ENCODE data around the gene PRRT3.

PRRT3 gene

DNA sequence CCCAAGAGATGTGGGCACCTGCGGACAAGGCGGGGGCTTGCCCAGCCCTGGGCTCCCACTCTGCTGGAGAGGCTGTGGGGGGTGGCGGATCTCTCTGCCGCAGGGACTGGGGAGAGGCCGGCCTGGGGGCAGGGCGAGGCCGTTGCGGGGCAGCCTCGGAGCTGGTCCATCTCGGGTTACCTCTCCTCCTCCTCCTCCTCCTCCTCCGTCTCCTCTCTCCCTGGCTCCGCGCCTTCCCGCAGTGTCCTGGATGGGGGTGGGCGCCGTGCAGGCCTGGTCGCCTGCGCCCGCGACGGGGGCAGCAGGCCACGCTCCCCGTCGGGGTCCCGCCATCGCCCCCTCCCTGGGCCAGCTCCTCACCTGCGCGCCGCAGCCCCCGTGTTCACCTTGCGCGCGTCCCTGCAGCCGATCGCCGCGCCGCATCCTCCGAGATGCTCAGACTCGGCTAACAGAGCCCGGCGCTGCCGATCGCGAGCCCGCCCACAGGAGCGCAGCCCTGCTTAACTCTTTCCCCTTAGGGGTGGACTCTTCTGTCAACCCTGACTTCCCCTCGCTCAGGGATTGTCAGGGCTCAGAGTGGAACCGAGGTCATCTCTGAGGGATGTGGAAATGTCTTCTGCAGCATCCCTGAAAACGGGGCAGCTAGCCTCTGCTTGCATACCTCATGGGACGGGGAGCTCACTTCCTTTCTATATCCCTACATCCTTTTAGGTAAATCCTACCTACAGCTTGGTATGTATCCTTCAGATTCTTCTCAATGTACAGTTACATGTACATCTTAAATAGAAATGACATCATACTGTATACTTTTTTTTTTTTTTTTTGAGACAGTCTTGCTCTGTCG is at the start of gene PRRT3:
Gene PRRT3 (minus strand): TSS at position 447 of the 844 bp plus-strand sequence. CDS start 2,293 bp downstream, outside the sequence.
- DNase-seq, result no peak

DNA sequence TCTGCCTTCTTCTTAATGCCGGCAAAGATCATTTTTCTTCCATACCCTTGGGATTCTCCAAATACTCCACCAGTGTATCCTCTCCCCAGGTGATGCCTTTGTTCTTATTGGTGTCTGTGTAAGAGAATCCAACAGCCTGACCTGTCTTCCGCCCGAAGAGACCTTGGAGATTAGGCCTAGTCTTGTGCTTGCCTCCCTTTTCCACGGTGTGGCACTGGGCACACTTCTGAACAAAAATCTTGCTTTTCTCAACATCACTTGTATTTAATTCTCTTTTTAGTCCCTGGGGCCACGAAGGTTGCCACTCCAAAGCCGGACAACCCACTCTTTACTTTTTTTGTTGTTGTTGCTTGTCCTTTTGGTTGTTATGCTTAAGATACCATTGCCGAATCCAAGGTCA is 48.5 kb upstream of the PRRT3 start:
- DNase-seq, result no peak

DNA sequence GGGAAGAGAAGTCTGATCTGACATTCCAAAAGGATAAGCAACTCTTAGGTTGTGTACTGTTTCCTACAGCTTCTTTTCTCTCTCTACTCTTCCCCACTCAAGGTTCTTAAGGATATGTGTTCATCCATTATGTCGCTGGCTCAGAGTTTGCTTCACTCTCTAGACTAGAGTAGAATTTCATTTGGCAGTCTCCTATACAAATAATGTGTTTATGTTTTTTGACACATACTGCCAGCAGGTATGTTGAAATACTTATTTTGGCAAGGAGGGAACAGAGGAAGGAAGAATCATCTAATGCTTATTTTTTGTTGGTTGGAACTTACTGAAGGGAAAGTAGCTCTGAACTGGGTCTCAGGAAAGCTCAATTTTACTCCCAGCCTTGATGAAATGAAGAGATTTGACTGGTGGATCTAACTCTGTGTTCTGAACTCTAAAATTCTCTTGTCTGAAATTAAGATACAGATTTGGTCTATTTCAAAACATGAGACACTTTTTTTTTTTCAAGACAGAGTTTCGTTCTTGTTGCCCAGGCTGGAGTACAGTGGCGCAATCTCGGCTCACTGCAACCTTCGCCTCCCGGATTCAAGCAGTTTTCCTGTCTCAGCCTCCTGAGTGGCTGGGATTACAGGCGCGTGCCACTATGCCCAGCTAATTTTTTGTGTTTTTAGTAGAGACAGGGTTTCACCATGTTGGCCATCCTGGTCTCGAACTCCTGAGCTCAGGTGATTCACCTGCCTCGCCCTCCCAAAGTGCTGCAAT is 42.1 kb upstream of the PRRT3 start:
- DNase-seq, result no peak

DNA sequence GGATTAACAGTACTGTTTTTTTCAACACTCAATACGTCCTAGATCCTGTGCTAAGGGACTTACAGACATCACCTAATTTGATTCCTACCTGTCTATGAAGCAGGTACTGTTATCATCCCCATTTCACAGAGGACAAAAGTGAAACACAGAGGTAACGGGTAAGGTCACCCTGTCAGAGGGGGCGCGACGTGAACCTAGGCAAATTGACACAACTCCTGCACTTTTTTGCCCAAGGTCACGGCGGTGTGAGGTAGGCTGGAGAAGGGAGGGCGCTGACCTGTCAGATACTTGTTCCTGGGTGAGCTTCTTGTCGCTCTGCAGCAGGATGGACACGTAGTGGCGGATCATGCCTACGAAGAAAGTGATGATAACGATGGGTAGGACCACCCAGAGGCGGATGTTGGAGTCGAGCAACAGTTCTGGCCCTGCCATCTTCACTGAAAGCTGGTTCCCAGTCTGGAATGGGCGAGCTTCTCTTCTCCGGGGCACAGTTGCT is 34.1 kb upstream of the PRRT3 start:
- DNase-seq, result no peak

DNA sequence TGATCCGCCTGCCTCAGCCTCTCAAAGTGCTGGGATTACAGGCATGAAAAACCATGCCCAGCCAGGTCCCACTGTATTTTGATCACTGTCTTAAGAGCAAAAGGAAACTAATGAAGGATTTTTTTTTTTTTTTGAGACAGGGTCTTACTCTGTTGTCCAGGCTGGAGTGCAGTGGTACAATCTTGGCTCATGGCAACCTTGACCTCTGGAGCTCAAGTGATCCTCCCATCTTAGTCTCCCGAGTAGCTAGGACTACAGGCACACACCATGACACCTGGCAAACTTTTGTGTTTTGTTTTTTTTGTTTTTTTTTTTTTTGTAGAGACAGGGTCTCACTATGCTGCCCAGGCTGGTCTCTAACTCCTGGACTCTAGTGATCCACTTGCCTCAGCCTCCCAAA is 28.0 kb upstream of the PRRT3 start:
- DNase-seq, result no peak

DNA sequence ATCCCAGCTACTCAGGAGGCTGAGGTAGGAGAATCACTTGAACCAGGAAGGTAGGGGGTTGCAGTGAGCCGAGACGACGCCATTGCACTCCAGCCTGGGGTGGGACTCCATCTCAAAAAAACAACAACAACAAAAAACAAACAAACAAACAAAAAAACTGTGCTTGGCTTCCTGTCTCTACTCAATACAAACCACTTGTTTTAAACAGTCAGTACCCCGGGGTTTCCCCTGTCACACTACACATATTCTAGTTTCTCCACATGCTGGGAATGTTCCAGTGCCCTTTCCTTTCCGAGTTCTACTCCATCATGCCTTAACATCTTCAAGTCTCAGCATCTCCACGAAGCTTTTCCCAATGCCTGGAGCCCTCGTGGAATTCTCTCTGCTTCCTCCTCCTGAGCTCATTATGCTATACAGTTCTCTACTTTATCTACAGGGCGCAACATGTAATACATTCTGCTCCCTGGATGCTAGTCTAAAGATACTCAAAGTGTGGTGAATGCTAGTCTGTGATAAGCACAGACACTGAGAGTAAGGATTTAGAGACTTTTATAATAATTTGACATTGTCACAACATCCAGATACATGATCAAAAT is 26.6 kb upstream of the PRRT3 start:
- peak; percentile 89 for DNase-seq

DNA sequence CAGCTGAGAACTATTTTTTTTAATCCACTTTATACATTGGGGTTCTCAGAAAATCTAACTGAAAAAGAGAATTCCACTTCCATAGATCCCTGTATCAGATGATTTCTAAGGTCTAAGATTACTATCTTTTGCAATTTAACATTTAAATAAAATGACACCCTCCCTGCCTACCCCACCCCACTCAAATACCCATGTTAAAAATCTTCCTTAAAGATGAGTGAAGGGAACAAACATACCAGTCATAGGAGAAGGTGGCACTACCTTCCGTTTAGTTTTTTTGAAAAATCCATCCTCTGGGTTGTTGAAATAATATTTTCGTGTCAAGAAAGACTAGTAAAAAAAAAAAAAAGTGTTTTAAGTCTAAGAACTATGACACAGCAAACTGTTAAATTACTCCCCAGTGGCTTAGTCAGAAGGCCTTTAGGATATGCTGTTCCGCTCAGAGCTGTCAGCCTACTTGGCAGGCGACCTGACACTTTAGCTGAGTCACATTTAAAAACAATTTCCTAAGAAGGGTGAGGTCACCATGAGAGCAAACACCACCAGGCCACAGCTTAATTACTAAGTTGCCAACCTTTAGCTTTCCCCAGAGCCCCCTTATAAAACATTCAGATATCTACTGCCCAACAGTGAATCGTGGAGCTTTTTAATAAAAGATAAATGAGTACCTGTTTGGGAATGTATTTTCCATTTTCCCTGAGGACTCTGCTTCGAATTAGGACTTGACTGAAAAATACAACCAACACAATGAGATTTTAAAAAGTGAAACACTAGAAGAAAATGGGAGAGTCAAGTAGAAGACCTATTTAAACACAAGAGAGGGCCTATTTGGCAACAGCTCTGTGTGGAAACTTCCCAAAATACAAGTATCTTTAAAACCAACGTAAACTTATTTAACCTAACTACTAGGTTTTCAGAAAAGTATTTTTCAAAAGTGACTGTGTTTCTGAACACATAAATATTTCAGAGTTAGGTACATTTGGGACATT is 24.8 kb upstream of the PRRT3 start:
- DNase-seq, result peak; percentile 96

DNA sequence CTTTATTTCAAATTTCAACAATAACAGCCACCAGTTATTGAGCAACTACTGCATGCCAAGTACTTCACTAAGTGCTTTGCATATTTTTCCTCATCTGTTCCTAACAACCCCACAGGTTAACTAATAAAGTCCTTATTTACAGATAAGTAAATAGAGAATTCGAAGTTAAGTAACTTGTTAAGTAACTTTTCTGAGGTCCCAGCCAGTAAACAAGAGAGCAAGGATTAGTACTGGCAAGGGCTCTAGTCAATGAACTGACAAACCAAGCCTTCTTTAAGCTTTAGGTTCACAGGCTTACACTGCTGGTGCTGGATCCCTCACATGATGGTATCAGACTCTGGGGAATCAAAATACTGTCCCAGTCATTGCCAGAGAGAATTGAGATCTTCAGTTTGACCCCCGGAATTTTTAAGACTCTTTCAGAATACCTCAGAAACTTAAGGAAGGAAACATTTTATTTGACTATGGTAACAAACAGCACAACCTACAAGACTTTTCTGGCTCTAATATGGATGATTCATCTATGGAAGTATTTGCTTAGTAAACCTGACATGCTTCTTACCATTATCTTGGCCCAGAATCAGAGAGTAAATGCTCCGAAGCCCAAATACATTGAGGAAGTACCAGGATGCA is 17.9 kb upstream of the PRRT3 start:
- DNase-seq, result no peak

DNA sequence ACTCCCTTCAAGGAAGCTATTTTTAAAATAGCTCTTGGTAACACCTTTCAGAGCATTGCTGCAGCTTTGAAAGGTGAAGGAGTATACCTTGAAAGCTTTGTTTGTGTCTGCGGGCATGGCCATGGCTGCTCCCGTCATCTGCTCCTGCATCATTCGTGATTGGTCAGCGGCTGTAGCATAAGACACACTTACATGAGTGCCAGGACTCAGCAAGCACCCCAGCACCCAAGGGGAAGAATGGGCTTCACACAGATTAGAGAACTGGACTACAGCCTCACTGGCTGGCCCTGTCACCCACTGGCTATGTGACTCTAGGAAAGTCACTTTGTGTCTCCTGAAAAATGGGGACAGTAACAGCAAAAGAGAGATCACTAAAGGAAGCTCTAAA is 17.4 kb upstream of the PRRT3 start:
- no peak for DNase-seq

DNA sequence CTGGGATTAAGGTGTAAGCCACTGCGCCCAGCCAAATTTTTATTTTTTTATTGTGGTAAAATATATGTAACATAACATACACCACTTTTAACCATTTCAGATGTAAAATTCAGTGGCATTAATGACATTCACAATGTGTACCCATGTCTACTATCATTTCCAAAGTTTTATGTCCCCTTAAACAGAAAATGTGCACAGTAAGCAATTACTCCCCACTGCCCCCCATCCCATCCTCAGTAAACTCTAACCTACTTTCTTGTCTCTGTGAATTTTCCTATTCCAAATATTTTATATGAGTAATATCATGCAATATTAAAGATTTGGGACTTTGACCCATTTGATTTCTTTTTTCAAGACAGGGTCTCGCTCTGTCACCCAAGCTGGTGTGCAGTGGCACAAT is 14.6 kb upstream of the PRRT3 start:
- DNase-seq, result no peak

DNA sequence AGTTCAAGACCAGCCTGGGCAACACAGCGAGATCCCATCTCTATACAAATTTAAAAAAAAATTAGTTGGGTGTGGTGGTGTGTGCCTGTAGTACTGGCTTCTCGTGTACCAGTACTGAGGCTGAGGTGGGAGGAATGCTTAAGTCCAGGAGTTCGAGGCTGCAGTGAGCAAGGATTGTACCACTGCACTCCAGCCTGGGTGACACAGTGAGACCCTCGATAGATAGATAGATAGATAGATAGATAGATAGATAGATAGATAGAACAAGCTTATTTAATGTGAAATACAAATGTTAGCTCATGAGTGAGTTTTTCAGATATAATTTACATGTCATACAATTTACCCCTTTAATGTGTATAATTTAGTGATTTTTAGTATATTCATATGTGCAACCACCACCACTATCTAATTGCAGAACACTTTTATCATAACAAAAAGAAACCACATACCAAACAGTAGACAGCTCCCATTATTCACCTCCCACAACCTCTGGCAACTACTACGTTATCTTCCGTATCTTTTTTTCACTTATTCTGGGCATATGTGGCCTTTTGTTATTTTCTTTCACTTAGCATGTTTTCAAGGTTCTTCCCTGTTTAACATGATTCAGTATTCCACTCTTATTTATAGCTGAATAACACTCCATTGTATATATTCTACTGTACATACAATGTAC is 13.1 kb upstream of the PRRT3 start:
- DNase-seq, result no peak

DNA sequence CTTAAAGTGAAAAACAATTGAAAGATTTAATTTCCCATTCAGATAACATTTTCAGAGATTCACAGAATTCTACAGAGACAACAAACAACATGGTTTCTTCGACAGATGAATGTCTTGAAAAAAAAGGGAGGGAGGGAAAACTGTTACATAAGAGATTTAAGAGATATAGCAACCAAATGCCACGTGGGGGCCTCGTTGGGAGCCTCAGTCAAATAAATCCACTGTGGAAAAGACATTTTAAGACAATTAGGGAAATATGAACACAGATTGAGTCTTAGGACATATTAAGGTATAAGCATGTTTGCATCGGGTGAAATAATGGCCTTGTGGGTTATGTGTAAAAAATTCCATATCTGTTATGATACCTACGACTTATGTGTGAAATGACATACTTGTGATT is 5.0 kb upstream of the PRRT3 start:
- peak; percentile 44 for DNase-seq

DNA sequence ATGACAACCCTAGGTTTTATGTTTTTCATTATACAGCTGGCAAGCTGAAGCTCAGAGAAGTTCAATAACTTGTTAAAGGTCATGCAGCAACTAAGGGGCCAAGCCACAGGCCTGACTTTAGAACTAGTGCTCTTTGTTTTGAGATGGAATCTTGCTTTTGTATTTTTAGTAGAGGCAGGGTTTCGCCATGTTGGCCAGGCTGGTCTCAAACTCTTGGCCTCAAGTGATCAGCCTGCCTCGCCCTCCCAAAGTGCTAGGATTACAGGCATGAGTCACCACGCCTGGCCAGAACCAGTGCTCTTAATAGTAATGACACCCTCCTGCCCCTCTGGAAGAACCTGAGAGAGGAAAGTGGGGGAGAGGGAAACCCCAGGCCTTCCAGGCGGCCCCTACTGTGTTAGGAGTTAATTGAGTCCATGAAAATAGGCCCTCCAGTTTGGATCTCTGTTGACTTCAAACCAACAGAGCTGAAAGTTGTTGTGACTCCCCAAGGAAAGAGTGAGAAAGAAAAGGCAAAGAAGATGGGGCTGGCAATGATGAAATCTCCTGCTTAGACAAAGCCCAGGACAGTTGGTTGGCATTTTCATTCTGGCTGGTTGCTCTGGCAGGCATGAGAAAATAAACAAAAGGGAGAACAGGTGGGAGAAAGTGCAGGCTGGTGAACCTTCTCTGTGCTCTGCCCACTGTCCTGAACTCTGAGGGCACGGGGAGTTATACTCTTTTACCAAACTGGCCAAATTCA is 3.6 kb upstream of the PRRT3 start:
- DNase-seq, result no peak

DNA sequence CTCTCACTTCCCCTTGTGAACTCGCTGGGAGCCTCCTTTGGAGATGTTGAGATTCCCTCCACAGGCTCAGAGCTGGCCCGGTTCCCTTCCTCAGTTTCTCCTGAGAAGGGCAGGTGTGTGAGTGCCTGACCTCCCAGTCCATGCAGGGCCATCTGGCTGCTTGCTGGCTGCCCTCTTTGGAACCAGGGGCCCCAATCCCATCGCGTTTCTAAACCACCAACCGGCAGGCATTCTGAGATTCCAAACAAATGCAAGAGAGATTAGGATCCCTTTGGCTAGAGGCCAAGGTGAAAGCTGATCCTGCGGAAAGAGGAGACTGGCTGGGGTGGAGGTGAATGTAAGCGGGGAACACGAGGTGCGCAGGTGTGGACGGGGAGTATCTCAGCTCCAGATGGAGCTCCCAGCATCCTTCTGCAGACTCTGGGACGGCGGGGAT is 2.9 kb upstream of the PRRT3 start:
- DNase-seq, result no peak

DNA sequence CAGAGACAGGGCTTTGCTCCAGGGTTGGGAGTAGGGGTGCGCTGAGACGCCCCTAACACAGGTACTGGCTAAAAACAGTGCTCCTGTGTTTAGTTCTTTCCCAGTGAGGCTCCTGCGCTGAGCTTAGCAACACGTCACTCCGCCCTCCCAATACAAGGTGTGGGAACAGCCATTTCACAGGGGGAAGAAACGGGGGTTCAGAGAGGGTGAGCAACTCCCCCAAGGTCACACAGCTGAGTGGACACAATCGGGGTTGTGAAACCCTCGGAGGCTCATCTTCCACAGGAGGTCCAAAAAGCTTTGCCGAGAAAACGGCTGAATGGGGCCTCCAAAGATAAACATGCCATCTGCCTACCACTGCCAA is 628 bp downstream of the PRRT3 start:
- DNase-seq, result no peak

DNA sequence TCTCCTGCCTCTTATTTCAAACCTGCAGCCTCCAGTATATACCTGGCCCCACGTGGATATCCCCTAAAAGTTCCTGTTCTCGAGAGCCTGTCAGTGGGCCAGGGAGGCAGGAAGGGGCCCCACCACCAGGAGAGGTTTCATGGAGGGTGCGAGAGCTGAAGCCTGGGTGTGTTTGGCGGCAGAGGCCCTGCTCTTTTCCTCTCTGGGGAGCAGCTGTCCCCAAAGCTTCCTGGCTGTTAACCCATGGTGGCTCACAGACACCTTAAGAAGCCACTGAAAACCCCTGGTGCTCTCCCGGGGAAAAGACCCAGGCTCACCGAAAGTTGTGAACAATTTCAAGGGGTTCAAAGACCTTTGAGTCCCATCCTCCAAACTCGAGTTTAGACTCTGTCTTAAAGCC is 1.1 kb downstream of the PRRT3 start:
- DNase-seq, result no peak

DNA sequence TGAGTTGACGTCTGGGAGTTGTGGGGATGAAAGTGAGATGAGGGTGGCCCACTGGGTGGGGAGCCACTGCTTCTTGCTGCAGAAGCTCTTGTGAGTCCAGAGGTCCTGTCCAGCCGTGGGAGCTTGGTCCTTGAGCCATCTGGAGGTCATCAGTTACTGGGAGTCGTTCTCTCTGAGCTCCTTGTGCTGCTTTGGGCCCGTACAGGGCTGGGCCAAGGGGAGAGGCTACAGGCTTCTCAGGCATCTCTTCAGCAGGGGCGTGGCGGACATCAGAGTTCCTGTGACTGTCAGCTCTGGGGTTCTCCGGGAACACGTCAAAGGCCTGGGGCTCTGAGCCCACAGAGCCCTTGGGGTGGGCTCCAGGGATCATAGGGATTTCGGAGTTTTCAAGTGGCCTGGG is 2.6 kb downstream of the PRRT3 start:
- DNase-seq, result no peak

DNA sequence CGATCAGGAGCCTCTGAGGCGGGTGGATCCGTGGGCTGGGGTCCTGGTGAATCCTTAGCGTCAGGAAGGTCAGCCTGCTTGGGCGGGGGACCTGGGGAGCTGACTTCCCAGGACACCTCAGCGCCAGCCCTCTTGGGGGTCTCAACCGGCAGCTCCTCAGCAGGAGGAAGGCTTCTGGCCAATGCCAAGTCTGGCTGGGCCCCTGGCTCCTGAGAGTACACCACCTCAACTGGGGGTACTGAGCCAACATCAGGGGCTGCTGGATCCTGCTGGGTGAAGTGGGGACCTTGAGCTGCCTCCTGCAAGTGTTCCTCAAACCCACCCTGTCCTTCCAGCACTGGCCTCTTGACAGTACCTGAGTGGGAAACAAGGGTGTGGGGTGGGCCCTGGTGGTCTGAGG is 3.1 kb downstream of the PRRT3 start:
- DNase-seq, result no peak

DNA sequence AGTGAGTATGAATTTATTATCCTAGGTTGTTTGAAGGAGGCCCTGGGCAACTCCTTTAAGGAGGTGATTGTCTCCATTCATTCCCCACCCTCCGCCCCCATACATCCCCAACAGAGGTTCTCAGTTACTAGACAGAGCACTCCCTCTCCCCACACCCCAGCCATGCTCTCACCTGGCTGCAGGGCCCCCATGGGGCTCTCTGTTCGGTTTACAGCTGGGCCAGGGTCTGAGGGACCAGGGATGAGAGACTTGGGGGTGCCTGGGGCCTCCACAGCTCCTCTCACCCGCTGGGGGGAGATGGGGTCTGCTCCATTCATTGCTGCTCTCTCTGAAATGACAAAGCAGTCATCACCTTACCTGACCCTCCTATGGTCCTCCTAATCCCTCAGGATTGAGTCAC is 3.6 kb downstream of the PRRT3 start:
- DNase-seq, result no peak
